ENCODE data around the gene CCDC159. TPM values are rescaled to one million over a fixed set of nuclear protein-coding genes. Genes with fewer than 3 reads are reported as not detected.
"Not testable (repeated sequence)": the region's sequence is repeated elsewhere in the genome, so short reads cannot be mapped to it uniquely, and the experiment has no call there.

Gene CCDC159
- polyA plus RNA-seq, 5 donors = 34.9 to 52.9 (median 45.6) TPM

DNA sequence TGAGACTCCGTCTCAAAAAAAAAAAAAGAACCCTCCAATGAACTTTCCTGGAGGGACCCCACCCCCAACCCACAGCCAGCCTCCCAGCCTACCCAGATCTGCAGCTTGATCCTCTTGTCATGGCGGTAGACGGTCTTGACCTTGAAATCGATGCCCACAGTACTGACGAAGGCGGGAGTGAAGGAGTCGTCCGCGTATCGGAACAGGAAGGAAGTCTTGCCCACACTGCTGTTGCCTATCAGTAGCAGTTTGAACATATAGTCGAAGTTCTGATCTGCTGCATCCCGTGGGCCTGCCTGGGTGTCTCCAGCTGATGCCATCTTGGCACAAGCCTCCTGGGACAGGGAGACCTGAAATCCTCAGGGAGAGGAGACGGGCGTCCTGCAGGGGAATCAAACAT is 9.2 kb upstream of the CCDC159 start:
- DNase-seq = no peak

DNA sequence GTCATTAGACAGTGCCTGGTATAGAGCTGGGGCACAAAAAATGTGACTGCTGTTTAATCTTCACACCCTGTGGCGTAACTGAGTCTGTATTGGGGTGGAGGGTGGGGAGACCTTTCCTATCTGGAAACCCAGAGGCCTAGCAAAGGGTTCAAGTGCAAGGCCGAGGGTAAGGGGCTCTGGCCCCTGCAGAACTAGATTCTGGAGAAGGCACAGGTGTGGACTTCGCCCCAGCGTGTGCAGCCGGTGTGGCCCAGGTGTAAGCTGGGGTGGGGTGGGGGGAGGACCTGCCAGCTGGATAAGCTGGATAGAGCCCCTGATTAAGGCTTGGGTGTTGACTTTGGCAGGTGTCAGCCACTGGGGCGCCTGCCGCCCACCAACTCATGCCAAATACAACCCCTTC is 8.2 kb upstream of the CCDC159 start:
- no peak for DNase-seq

DNA sequence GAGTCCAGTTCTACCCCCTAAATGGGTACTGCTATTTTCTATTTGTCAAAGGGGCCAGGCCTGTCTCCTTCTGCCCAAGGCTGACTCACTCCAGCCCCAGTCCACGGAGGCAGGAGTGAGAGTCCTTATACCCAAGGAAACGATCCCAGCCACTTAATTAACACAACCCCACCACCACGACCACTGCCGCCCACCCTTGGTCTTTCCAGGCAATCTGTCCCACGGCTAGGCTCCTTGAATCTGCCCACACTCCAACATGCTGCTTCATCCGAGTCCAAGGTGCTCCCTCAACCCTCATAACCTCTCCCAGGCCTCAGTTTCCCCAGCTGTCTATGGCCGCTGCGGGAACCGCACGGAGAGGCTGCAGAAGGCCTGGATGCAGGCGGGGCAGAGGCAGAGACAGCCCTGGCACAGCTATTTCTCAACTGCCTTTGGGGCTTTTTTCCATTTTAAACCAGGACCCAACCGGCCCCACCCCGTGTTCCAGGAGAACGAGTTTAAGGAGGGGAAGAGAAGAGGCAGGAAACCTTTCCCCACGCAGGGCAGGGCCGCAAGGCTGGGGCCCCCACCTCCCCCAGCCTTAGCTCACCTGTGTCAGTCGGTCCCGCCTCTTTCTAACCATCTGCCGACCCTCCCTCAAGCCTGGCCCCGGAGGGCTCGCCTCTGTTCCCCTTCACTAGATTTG is 7.6 kb upstream of the CCDC159 start:
- DNase-seq = no peak

DNA sequence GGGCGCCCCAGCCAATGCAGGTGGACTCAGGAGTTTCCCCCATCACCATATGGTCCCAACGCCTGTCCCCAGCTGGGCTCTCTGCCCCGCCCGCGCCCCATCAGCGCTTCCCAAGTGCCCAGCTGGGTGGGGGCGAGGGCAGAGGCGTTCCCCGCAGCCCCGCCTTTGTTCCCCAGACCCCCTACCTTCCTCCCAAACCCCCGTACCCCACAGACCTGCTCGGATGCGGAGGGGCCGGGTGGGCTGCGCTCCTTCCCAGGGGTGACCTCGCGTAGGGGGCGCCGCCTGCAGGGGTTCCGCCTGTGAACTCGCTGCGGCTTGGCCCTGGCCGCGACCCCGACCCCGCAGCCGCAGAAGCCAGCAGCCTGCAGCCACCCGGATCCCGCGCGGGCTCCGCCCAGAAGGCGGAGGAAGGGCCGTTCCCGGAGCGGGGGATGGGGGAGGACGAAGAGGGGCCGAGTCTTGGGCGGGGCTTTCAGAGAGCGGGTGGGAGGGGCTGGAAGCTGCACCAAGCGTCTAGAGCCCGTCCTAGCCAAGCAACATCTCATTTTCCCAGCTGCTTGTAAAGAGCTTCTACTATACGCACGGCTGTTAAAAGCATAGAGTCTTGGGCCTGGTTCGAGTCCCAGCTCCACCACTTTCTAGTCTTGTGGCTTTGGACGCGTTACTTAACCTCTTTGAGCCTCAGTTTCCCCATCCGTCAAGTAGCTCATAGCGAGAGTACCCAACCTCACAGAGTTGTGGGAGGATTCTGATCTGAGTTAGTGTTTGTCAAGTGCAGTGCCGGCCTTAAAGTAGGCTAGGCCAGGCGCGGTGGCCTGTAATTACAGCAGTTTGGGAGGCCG is 6.8 kb upstream of the CCDC159 start, which contains the start of gene RAB3D:
TSS of gene RAB3D (minus strand) at position 404 of the 845 bp plus-strand sequence. CDS start 2,258 bp downstream, outside the sequence.
- DNase-seq = peak; percentile 87 to 91

DNA sequence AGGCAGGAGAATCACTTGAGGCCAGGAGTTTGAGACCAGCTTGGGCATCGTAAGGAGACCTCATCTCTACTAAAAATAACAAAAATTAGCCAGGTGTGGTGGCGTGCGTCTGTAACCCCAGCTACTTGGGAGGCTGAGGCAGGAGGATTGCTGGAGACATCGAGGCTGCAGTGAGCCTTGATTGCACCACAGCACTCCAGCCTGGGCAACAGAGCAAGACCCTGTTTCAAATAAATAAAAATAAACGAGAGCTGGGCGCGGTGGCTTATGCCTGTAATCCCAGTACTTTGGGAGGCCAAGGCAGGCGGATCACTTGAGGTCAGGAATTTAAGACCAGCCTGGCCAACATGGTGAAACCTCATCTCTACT is 6.2 kb upstream of the CCDC159 start:
- not testable (repeated sequence) for DNase-seq

DNA sequence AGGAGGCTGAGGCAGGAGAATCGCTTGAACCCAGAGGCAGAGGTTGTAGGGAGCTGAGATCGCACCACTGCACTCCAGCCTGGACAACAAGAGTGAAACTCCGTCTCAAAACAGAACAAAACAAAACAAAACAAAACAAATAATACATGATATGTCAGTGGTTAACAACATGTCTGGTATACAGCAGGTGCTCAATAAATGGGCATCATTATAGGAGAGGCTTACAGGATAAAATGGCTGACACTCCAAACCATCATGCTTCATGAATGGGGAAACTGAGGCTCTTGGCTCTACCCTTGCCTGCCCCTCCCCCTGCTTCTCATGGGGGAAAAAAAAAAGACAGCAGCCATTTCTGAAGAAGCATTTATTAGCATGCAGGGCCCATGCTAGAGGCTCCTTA is 3.9 kb upstream of the CCDC159 start:
- no peak for DNase-seq

DNA sequence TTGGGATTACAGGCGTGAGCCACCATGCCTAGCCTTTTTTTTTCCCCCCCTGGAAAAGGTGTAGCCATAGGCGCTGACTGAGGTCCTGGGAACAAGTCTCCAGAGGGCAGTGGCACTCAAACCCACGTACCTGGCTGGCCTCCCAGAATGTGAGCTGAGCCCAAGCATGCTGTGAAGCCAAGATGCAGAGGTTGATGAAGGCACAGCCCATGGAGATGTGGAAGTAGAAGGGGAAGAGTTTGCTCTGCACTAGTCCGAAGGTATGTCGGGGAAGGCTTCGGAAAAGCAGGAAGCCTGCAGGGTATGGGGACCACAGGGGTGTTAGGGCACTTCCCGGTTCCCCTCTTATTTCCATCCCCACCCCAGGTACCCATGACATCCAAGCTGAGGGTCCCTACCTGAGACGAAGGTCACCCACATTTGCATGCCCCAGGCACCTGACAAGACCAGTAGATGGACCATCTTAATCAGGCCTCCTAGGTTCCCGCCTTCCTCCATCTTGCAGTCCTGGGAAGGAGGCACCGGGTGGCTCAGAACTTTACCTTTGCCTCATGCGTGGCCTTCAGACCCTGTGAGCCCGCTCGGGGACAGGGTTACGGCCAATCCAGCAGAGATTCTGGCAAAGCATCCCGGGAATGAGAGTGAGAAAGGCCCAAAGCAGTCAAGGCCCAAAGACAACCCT is 1.1 kb upstream of the CCDC159 start:
- DNase-seq = no peak

DNA sequence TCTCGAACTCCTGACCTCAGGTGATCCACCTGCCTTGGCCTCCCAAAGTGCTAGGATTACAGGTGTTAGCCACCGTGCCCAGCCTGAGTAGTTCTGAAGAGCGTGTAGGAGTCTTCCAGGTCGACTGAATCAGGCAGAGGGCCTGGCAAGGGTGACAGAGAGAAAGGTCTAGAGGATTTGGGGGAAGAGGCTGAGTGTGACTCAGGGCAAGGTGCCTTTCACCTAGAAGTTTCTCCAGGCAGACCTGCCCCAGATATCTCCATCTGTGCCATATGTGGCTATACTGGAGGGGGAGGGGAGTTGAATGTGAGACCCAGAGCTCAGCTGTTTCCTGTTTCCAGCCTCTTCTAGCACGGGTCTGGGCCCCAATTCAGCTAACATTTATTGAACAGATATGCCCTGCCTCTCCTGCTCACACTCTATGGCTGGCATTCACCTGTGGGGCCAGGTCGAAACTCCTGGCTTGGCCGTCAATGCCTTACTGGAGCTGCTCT is 1.3 kb downstream of the CCDC159 start:
- no peak for DNase-seq

DNA sequence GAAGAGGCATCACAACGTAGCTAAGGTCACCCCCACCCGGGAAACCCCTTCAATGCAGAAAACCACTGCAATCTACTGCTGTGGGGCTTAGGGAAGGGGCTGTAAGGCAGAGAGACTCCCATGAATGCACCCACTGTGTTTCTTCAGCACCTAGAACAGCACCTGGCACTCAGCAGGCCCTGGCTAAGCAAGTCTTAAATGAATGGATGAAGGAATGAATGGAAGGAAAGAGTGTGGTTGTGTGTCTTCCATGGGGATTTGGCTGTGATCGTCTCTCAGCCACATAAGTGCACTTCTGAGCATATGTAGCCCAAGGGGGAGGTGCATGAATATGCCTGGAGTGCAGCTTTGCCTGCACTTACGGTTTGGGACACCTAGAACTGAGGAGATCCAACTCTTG is 2.9 kb downstream of the CCDC159 start:
- no peak for DNase-seq

DNA sequence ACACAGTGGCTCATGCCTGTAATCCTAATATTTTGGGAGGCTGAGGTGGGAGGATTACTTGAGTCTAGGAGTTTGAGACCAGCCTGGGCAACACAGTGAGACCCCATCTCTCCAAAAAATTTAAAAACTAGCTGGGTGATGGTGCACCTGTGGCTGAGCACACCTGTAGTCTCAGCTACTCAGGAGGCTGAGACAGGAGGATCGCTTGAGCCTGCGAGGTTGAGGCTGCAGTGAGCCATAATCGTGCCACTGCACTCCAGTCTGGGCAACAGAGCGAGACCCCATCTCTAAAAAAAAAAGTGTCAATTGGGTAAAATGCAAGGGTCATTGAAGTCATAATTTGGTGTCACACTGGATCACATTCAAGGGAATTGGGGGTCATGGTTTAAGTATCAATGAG is 7.8 kb downstream of the CCDC159 start:
- DNase-seq = not testable (repeated sequence)

DNA sequence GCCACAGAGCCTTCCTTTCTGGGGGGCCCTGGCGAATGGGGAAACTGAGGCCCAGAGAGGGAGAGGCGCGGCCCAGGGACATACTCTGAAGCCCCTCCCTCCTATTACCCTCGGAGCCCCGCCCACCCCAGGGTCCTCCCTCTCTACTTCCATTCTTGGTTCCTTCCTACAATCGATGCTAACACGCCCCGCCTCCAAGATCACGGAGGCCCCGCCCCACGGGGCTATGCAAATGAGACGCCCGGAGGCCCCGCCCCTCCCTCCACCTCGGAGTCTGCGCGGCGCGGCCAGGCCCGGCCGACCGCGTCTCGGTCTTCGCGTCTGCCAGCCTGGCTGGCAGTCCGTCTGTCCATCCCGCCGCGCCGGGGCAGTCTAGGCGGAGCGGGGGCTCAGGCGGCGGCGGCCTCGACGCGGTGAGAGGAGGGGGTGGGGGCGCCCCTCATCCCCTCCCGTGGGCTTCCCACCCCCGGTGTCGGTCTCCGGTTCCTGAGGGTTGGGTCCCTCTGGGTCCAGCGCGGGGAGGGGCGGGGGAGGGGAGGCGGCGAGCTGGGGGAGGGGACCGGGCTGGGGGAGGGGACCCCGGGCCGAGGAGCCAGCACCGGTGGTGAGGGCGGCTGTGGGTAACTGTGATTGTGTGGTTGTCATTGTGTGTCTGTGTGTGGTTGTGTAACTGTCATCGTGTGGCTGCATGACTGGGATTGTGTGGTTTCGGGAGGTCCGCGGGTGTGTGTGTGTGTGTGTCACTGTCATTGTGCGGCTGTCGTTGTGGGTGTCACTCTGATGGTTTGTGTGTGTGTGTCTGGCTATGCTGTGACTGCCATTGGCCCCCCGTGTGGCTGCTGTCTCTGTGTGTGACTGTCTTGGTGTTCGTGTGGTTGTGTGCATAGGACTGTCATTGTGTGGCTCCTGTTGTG is 9.1 kb downstream of the CCDC159 start, which contains the start of gene PLPPR2:
TSS of gene PLPPR2 (plus strand) at position 273 of the 914 bp plus-strand sequence. CDS start 2,242 bp downstream, outside the sequence.
- DNase-seq = peak; percentile 75 to 79

DNA sequence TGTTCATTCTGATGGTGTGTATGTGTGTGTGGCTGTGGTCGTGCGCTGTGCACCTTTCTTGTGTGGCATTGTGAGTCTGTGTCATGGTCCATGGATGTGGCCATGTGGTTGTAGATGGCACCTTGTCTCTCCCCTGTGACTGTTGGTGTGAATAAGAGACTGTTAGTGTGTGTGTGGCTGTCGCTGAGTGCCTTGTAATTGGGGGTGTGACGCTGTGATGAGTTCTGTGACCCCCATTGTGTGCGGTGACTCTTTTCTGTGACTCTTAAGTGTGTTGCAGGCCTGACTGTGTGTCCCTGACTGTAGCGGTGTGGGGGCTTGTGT is 9.7 kb downstream of the CCDC159 start:
- no peak for DNase-seq

DNA sequence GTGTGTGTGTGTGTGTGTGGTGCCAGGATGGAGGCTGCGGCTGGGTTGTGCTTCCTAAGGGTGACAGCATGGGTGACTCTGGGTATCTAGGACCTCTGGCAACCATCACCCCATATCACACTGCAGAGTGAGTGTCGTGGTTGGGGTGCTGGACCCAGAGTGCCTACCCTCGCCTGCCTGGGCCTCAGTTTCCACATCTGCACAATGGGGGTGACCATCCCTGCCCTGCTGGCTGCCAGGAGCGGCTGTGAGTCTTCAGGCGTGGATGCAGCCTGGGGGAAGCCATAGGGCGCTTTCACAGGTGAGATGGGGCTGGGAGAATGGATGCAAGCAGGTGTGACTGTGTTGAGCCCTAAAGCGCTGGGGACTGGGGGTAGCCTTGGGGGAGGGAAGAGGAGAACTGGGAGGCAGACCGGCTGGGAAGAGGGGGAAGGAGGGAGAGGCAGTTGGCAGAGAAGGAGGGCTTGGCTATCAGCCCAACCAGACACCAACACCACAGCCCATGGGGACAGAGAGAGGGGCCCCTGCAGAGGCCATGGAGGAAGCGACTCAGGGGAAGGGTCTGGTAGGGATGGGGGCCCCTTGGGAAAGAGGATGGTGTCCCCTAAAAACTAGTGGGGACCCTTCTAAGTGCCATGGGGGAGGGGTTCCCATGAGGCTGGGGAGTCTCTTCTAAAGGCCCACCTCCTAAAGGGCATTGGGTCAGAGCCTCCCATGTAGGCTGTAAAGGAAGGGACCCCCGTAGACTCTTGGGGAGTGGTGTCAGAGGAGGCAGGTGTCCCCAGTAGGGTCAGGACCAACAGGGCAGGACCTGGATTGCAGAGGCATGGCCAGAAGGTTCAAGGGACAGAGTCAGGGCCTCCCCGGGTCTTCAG is 10.6 kb downstream of the CCDC159 start:
- no peak for DNase-seq

DNA sequence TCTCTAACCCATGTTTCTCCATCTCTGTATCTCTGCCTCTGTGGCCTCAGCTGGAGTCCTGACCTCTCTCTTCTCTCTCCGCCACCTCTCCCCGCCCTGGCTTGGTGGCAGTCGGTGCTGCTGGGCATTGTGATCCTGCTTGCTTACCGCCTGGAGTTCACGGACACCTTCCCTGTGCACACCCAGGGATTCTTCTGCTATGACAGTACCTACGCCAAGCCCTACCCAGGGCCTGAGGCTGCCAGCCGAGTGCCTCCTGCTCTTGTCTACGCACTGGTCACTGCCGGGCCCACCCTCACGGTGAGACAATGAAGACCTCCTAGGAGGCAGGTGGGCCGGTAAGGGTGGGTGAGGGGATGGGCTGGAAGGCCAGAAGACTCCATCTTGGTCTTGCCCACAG is 13.1 kb downstream of the CCDC159 start:
- no peak for DNase-seq

DNA sequence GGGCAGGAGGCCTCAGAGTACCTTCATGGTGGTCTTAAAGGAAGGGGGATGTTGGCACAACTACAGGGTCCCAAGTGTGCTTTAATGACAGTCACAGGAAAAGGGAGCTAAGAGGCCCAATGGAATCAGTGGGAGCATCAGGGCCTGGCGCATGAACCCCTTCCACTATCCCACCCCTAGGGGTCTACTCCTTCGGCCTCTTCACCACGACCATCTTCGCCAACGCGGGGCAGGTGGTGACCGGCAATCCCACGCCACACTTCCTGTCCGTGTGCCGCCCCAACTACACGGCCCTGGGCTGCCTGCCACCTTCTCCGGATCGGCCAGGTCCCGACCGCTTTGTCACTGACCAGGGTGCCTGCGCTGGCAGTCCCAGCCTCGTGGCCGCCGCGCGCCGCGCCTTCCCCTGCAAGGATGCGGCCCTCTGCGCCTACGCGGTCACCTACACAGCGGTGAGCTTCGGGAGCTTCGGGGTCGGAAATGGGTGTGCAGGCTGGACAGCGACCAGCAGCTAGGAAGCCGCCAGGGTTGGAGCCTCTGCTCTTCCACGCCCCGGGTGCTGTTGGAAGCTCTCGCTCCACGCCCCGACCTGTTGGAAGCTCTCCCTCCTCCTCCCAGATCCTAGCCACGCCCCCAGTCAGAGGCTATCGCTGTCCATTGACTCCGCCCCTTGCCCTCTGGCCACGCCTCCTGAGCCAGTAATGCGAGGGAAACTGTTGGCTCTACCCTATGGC is 14.9 kb downstream of the CCDC159 start:
- no peak for DNase-seq

DNA sequence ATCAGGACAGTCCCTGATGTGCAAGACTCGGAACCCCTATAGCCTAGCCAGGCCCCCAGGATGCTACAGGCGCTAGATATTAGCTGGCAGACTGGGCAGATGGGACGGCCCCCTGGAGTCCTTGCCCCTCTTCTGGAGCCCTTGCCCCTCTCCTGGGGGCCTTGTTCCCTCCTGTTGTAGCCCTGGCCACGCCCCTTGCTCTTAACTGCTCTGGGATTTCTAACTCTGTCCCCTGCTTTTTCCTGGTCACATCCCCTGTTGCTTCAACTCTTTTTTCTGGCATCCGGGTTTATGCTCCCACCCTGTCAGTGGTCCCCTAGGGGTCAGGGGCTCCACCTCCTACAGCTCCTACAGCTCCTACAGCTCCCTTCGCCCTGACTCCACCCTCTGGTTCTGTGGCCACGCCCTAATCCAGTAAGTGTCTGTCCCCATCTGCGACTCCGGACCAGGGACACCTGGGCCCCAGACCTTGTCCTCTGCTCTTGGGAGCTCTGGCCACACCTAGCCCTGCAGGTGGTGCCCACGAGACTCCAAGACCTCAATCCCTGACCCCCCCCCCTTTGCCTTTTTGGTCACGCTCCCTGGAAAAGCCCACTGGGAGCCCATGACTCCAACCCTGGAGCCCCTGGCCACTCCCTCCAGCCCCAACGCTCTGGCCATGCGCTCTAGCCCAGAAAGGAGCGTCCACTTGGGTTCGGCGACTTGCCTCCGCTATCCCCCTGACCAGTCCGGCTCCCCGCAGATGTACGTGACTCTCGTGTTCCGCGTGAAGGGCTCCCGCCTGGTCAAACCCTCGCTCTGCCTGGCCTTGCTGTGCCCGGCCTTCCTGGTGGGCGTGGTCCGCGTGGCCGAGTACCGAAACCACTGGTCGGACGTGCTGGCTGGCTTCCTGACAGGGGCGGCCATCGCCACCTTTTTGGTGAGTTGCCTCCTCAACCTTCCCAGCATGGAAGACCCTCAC is 15.7 kb downstream of the CCDC159 start:
- no peak for DNase-seq

DNA sequence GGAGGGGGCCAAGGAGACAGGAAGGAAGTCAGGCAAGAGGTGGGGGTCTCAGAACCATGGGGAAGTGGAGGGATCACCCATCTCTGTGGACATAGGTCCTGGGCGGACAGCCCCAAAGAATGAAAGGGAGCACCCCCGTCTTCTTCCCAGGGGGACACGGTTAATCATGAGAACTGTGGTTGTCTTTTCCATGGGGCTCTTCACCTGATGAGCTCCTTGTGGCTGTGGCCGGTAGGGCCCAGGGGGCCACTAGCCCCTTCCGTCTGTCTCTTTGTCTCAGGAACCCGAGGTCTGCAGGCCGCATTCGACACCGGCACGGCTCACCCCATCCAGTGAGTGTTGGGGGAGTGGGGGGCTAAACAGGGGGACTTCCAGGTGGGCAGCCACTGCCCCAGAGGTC is 17.6 kb downstream of the CCDC159 start:
- DNase-seq = no peak

DNA sequence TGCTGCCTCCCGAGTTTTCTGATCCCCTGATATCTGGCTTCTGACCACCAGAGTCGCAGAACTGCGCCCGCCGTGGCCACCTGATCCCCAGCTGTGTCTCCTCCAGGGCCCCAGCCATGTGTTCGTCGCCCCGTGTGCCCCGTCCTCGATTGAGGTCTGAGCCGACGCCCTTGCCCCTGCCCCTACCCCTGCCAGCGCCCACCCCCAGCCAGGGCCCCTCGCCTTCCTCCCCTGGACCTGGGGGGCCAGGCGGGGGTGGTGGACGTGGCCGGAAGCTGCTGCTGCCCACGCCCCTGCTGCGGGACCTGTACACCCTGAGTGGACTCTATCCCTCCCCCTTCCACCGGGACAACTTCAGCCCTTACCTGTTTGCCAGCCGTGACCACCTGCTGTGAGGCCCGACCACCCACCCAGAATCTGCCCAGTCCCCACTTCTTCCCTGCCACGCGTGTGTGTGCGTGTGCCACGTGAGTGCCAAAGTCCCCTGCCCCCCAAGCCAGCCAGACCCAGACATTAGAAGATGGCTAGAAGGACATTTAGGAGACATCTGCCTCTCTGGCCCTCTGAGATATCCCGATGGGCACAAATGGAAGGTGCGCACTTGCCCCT is 18.1 kb downstream of the CCDC159 start:
- no peak for DNase-seq
